ENCODE results near the gene PLA2G4A.

GRCh38 chr1:186948535-186948934, 119.8 kb downstream of the PLA2G4A start:
- TF ChIP-seq CTCF (IDR thresholded peaks at IDR 0.05) (no peak), POLR2A (IDR thresholded peaks at IDR 0.05) (no peak)
